Measurements from ENCODE around the gene CRHBP. TPM values are rescaled to one million over a fixed set of nuclear protein-coding genes. Genes with fewer than 3 reads are reported as not detected.
"Not testable (repeated sequence)": the region's sequence is repeated elsewhere in the genome, so short reads cannot be mapped to it uniquely, and the experiment has no call there.

The CRHBP gene, protein sequence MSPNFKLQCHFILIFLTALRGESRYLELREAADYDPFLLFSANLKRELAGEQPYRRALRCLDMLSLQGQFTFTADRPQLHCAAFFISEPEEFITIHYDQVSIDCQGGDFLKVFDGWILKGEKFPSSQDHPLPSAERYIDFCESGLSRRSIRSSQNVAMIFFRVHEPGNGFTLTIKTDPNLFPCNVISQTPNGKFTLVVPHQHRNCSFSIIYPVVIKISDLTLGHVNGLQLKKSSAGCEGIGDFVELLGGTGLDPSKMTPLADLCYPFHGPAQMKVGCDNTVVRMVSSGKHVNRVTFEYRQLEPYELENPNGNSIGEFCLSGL
- total RNA-seq (2014; rRNA removed; shearing (Covaris generic)), result 1.3 TPM in 1 of 2 replicates, not detected in the other

DNA sequence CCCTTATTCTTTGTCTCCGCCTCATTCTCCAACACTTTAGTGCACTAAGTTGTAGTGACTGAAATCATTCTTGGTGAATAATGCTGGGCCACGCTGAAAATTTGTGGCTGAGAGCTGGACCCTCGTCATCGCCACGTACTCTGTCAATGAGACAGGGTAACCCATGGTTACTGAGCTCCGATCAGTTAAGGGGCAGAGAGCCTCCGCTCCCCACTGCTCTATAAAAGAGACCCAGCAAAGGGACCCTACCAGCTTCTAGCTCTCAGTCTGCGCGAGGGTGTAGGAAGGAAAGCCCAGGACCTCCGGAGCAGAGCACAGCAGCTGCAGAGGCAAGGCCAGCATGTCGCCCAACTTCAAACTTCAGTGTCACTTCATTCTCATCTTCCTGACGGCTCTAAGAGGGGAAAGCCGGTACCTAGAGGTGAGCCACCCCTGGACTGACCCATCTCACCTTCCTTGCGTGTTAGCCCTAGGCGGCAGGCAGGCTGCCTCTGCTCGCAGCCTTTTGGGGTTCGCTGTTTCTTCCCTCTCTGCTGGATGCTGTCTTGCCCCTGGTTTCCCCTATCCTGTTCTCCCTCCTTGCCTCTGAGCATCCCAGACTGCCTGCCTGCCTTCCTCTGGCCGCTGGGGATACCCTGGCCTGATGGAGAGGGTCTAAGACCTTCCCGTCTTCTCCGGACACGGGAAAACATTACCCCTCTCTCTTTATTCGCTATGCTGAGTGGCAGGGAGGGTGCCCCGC is at the start of gene CRHBP:
TSS of gene CRHBP (plus strand) at position 251 of the 742 bp plus-strand sequence. CDS start at position 341, 90 bp downstream.
- DNase-seq (ENCODE audit: low read depth), result no peak

DNA sequence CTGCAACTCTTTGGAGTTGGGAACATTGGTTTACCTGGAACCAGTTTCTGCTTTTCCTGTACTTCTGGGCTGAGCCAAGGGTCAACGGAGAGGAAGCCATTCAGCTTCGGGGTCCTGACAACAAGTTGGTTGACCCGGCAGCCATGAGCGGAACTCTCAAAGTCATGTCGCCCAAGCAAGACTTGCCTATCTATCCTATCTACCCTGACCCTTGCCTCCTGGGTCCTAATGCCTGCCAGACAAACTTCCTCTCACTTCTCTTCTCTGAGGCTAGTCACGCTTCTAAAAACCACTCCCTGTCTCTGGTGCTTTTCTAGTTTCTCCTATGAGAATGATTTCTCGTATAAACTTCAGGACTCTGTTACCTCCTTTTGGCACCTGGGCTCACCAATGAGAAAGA is 44.7 kb upstream of the CRHBP start:
- no peak for DNase-seq (ENCODE audit: low read depth)

DNA sequence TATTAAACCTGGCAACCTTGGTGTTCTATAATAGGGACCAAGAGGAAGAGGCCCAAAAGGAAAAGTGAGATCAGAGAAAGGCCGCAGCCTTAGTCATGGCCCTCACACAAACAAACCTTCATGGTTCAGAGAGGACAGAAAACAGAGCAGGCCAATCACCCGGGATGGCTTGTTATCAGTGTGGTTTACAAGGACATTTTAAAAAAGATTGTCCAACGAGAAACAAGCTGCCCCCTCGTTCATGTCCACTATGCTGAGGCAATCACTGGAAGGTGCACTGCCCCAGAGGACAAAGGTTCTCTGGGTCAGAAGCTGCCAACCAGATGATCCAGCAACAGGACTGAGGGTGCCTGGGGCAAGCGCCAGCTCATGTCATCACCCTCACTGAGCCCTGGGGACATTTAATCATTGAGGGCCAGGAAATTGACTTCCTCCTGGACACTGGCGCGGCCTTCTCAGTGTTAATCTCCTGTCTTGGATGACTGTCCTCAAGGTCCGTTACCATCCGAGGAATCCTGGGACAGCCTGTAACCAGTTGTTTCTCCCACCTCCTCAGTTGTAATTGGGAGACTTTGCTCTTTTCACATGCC is 42.4 kb upstream of the CRHBP start:
- not testable (repeated sequence) for DNase-seq (ENCODE audit: low read depth)

DNA sequence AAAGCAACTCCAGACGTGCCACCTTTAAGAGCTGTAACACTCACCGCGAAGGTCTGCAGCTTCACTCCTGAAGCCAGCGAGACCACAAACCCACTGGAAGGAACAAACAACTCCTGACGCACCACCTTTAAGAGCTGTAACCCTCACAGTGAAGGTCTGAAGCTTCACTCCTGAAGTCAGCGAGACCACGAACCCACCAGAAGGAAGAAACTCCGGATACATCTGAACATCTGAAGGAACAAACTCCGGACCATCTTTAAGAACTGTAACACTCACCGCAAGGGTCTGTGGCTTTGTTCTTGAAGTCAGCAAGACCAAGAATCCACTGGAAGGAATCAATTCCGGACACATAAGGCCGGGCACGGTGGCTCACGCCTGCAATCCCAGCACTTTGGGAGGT is 38.2 kb upstream of the CRHBP start:
- DNase-seq (ENCODE audit: low read depth), result not testable (repeated sequence)

DNA sequence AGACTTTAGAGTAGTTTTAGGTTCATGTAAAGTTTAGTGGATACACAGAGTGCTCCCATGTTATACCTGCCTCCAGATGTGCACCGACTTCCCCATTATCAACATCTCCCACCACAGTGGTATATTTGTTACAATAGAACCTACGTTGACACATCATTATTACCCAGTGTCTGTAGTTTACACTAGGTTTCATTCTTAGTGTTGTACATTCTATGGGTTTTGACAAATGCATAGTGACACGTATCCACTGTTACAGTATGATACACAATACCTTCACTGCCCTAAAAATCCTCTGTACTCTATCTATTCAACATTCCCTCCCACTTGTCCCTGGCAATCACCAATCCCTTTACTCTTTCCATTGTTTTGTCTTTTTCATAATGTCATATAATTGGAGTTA is 34.3 kb upstream of the CRHBP start:
- no peak for DNase-seq (ENCODE audit: low read depth)

DNA sequence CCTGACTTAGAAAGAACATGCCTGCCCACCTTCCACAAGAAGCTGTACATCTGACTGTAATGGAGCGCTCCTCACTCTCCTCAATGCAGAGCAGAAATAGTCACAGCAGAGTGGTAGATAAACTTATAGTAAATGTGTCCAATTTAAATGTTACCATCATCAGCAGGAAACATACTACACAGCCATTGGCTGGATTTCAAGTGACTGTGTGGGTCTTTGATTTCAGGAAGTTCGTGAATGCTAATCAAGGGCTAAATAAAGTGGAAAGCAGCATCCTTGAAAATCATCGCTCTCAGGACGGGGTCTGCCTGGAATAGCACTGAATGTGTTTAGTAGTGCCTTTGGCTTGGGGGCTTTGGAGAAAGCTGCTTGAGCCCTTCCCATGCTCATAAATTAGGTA is 32.4 kb upstream of the CRHBP start:
- DNase-seq (ENCODE audit: low read depth), result no peak

DNA sequence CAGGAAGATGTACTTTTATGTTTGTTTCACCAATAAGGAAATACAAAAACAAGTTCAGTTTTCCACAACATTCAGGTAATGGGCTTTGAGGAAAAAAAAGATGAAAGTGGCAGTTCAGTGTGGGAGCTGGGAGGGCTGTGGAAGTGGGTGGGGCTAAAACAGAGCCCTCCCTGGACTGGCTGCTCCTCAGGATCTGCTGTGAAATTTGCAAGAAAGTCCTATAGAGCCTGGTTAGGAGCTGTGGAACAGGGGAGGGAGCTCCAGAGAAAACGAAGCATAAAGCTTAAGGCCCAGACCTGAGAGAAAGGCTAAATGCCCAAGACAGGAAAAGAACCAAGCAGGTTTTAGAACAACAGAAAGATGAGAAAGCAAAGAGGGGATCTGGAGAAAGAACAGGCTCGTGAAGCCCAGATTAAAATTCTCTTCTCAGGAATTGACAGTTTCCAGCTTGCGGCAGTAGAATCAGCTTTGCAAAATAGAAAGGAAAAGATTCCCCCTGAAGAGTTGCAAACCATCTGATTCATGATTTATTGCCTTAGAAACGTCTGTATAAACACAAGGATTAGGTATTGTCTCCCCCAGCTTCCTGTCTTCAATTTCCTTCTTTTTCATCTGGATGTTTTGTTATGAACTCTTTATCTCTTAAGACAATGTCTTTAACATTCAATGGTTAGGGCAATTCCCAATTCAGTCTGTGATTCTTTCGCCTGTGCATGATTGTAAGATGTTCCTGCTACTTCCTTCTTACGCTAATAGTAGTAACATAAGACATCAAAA is 26.3 kb upstream of the CRHBP start:
- no peak for DNase-seq (ENCODE audit: low read depth)

DNA sequence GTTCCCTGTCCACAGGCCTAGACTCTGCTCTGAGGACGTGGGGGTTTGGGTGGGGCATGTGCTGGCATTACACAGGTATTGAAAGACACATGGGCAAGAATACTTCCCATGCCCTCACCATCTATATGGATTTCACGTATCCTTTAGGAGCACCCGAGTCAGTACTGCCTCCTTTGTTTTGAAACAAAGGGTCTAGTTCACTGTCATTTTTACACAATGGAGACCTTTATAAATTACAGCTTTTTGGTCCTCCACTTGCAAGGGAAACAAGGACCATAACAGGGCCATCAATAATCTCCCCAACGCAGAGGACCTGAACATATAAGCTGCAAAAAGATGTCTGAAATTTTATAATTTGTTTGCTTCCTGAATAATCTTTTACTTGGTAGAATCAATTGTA is 24.9 kb upstream of the CRHBP start:
- no peak for DNase-seq (ENCODE audit: low read depth)

DNA sequence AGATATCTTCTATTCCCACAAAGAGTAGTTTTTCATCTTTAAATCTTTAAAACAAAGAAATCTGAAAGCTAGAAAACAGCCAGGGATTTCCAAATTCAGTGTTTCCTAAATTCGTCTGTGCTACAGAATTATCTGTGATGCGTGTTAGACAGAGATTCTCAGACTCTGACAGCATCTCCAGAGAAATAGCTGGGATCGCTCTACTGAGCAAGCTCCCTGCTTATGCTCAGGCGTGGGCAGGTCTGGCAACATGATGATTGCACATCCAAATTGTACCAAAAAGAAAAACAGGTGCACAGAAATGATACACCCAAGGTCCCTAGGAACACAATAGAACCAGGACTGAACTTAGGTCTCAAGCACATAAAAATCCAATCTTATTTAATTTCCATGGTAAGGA is 22.8 kb upstream of the CRHBP start:
- no peak for DNase-seq (ENCODE audit: low read depth)

DNA sequence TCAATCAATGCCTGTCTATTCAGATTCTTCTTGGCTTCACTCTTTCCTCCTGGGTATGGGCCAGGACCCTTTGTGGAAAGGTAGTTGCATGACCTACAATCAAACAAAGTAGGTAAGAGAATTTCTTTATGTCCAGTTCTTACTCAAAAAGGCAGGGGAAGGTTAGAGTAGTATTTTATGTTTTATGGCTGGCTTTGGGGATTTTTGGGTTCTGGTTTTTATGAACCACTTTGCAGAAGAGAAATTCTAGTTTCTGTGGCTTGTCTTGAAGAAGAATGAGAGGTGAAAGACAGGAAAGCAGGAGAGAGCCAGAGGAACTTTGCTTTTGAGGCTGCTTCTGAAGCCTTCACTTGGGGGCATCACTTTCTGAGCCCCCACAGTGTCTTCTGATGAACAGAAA is 14.7 kb upstream of the CRHBP start:
- no peak for DNase-seq (ENCODE audit: low read depth)

DNA sequence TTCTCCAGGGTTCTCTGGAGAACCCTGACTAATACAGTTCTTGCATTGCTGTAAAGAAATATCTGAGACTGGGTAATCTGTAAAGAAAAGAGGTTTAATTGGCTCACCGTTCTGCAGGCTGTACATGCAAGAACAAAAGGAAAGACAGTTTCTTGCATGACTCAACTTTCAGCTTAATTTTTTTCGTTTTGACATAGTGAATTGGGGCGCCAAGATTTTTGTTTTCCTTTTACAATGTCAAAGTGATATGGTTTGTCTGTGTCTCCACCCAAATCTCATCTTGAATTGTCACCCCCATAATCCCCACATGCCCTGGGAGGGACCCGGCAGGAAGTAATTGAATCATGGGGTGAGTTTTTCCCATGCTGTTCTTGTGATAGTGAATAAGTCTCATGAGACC is 11.8 kb upstream of the CRHBP start:
- no peak for DNase-seq (ENCODE audit: low read depth)

DNA sequence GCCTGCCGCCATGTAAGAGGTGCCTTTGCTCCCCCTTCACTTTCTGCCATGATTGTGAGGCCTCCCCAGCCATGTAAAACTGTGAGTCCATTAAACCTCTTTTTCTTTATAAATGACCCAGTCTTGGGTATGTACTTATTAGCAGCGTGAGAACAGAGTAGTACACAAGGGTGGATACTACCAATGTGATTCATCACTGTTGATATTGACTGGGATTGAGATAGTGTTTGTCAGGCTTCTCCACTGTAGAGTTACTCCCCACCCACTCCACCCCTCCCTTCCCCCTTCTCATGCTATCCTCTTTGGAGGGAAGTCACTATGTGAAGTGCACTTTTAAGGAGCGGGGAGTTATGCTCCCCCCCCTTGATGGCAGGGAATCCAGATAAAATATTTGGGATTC is 11.4 kb upstream of the CRHBP start:
- DNase-seq (ENCODE audit: low read depth), result no peak

DNA sequence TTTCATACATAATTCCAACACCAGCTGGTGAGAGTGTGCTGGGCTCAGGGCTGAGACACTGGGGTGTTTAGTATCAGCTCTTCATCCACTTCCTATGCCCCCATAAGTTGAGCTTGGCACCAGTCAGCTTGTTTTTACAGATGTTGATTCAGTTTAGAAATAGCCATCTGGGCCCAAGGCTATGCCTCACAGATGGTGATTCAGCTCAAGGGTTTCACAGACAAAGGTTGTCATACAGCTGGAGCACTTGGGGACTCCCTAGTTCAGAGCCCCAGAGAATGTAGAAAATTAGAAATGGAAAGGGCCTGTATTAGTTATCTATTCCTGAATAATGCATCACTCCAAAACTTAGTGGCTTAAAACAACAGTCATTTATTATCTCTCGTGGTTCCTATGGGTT is 10.3 kb upstream of the CRHBP start:
- DNase-seq (ENCODE audit: low read depth), result peak; percentile 88

DNA sequence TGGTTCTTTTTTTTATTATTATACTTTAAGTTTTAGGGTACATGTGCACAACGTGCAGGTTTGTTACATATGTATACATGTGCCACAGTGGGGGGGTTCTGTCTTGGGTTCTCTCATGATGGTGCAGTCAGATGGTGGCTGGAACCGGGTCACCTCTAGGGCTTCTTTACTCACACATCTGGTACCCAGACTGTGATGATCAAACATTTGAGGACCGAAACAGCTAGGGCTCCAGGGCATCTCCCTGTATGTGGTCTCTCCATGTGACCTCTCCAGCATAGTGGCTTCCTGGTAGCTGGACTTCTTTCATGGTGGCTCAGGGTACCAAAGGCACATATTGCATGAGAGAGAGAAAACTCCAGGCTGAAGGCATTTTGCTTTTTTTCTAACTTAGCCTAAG is 9.8 kb upstream of the CRHBP start:
- peak; percentile 29 for DNase-seq (ENCODE audit: low read depth)

DNA sequence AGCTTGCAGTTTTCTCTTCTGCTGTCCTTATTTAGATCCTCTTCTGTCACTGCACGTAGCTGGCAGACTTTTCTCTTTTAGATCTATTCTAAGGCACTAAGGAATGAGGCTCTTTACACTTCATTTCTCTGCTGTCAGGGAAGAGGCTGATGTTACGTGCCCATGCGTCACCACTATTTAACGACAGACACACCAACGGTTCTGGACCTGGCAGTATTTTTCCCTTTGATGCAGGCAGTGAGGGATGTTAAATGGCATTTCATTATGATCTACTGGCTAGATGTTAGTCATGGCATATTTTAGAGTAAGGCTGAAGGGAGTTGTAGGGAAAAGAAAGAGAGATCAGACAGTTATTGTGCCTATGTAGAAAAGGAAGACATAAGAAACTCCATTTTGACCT is 8.2 kb upstream of the CRHBP start:
- peak; percentile 23 for DNase-seq (ENCODE audit: low read depth)

DNA sequence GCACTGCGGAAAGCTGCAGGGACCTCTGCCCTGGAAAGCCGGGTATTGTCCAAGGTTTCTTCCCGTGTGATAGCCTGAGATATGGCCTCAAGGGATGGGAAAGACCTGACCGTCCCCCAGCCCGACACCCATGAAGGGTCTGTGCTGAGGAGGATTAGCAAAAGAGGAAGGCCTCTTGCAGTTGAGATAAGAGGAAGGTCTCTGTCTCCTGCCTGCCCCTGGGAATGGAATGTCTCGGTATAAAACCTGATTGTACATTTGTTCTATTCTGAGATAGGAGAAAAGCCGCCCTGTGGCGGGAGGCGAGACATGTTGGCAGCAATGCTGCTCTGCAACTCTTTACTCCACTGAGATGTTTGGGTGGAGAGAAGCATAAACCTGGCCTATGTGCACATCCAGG is 7.6 kb upstream of the CRHBP start:
- DNase-seq (ENCODE audit: low read depth), result not testable (repeated sequence)

DNA sequence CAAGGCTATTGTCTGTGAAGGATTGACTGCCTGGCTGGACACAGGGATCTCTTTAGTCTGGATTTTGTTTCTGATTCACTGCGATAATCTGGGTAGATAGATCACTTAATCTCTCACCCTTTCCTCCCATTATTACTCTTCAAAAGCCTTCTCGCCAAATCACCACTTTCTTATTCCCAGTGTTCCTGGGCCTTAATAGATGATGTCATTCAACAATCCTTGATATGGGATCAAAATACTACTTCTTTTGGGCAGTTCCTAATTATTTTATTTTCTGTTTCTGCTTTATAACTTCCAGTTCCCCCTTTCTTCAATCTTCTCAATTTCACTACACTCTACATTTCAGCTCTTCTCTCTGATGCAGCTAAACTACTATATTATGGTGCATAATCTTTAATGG is 6.8 kb upstream of the CRHBP start:
- no peak for DNase-seq (ENCODE audit: low read depth)

DNA sequence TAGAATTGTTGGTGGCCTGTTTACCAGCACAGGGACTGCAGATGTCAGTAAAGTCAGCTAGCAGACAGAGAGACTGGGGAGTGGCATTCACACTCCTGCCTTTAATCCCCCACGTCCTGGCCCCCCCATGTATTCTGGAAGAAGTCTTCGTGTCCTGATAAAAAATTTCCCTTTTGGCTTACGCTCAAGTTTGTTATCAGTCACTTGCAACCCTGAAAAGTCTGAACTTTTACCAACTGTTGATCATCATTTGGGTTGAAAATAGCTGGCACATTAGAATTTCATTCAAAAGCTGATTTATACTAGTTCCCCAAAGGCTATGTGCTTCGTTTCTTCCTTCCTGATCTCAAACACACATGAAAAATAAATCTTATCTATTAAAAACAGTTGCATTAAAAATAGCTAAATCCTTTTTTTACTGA is 5.8 kb upstream of the CRHBP start:
- DNase-seq (ENCODE audit: low read depth), result no peak

DNA sequence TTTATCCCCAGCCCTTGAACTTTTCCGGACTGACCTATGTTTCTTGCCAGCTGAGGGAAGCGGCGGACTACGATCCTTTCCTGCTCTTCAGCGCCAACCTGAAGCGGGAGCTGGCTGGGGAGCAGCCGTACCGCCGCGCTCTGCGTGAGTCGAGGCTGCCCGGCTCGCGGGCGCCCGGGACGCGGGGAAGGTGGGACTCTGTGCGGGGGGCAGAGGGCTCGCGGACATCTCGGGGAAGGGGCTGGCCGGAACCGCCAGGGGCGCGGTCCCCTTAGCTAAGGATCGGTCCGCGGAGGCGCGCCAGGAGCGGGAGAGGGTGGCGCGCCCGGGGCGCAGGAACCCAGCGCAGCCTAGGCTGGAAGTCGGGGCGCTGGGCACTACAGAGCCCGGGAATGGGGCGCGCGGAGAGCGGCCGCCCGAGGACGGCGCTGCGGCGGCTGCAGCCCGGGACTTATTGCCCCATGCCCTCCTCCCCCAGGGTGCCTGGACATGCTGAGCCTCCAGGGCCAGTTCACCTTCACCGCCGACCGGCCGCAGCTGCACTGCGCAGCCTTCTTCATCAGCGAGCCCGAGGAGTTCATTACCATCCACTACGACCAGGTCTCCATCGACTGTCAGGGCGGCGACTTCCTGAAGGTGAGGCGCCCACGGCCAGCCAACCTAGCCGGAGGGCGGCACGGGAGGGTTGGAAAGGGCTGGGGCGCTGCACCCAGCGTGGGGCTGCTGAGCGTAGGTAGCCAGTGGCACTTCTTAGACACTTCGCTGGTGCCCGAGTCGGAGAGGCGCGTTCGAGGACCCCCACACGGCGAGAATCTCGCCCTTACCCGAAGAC is 922 bp downstream of the CRHBP start:
- peak; percentile 11 for DNase-seq (ENCODE audit: low read depth)

DNA sequence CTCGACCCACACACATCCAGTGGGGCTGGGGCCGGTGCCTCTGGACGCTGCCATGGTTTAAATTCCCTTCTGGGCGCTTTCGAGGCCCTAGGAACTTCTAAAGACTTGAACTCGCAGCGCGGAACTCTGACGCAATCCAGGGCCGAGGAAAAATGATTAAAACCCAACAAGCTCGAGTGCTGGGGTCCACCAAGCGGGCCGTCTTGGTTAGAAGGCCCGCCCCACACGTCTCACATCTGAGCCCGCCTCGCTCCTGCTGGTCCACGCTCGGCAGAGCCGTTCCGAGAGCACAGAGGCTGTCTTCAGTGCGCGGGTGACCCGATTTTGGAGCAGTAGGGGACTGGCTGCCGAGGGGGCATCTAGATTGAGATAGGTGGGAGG is 1.5 kb downstream of the CRHBP start:
- no peak for DNase-seq (ENCODE audit: low read depth)

DNA sequence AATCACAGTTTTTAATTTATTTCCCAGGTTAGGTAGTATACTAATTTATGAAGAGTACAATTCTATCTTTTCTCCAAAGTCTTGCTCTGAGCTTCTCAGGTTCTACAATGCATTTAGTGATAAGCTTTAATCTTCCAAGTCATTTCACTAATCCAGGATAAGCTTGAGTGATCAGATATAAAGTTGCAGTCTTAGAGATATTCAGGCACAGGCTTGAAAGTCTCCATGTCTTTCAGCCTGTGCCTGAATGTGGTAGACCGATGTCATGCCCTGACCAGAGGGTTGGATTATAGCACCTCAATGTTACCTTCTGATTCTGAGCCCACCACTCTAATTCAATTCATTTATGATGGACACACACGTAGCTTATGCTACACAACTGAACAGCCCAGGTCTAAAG is 3.2 kb downstream of the CRHBP start:
- no peak for DNase-seq (ENCODE audit: low read depth)

Measured in Daoy (cell line).